ENCODE data around the gene EMX1. TPM values are rescaled to one million over a fixed set of nuclear protein-coding genes. Genes with fewer than 3 reads are reported as not detected.

Gene EMX1
- 29.5 TPM for polyA plus RNA-seq (2013, experiment 1 of 2)
- polyA plus RNA-seq (2013, experiment 2 of 2) = 28.8 TPM

DNA sequence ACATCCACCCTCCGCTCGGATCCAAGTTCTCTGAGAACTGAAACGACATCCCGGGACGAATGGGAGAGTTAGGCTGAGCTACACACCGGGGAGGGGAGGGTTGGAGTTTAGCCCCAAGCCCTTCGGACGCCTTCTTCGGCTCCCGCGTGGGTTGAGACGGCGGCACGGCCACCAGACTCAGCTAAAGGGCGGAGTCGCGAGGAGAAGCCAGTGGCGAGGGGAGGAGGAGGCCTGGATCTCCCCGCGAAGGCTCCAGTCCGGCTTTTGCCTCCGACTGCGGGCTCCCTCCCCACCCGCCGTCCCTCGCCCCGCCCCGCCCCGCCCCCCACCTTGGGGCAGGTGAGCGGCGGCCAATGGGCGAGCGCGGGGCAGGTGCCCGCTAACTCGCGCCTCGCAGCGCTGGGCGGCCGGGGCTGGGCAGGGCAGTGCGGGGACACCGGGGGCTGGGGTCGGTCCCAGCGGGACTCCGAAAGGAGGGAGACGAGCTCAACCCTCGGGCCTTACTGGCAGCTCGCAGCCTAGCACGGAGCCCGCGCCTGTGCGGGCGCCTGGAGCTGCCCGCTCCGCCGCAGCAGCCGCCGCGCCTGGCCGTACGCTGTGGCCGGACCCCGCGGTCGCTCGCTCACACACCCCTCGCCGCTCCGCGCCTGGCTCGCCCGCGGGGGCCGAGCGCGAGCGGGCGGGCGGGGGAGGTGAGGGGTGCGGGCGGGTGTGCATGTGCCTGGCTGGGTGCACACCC lies at the start of gene EMX1:
EMX1 (plus strand) TSS at position 382 of the 739 bp plus-strand sequence; CDS start at position 716, 334 bp downstream.
- Histone ChIP-seq H4K8ac (ENCODE audit: low read depth, low read length) (no peak within 1 kb of the TSS), H3K36me3 (replicated peaks in 1 of 2; ENCODE audit: control insufficient read depth in 2 of 2, insufficient read depth in 2 of 2, low read length in 2 of 2) (peaks cover 0 to 2% of the 10 kb centered on the region in 2 donors), H3K23ac (ENCODE audit: low read depth, low read length, poor library complexity) (peak within 1 kb of the TSS; percentile 59), H3K9me3 (replicated peaks in 1 of 2; ENCODE audit: control insufficient read depth in 2 of 2, insufficient read depth in 1 of 2, low read depth in 1 of 2, low read length in 2 of 2) (no peaks in the 10 kb centered on the region), H2AFZ (ENCODE audit: low read length) (peak within 1 kb of the TSS; percentile 87), H3K4ac (ENCODE audit: low read length) (peak within 1 kb of the TSS; percentile 66), H4K91ac (ENCODE audit: low read depth, low read length, poor library complexity) (peak within 1 kb of the TSS; percentile 90), H3K4me2 (ENCODE audit: insufficient read depth, low read length, poor library complexity, severe bottlenecking) (peak within 1 kb of the TSS; percentile 91), H2AK5ac (ENCODE audit: low read depth, low read length) (peak within 1 kb of the TSS; percentile 82), H3K27ac (replicated peaks; ENCODE audit: low read length) (no peak within 1 kb of the TSS), H2BK120ac (ENCODE audit: low read depth, low read length) (peak within 1 kb of the TSS; percentile 97), H3K4me1 (ENCODE audit: control insufficient read depth in 2 of 2, insufficient read depth in 1 of 2, low read depth in 1 of 2, low read length in 2 of 2) (peaks cover 8 to 28% of the 10 kb centered on the region in 2 donors), H2BK5ac (ENCODE audit: low read length) (peak within 1 kb of the TSS; percentile 90), H3K18ac (ENCODE audit: low read length) (peak within 1 kb of the TSS; percentile 86), H3K14ac (ENCODE audit: low read length) (peak within 1 kb of the TSS; percentile 49), H3K27me3 (ENCODE audit: control insufficient read depth in 3 of 3, insufficient read depth in 3 of 3, low read depth in 1 of 3, low read length in 3 of 3) (peaks cover 13 to 98% (median 83%) of the 10 kb centered on the region in 3 experiments), H2BK15ac (ENCODE audit: low read length) (peak within 1 kb of the TSS; percentile 95), H3K79me1 (ENCODE audit: low read depth, low read length) (peaks cover 3% of the 10 kb centered on the region), H3K4me3 (ENCODE audit: low read length in 2 of 2) (peak within 1 kb of the TSS in 1 of 2 donors; percentile 78), H2BK12ac (ENCODE audit: low read length) (peak within 1 kb of the TSS; percentile 42), H3K9ac (ENCODE audit: low read depth, low read length, poor library complexity) (peak within 1 kb of the TSS; percentile 94)
- WGBS, 2 donors (ENCODE audit: extremely low coverage in 2 of 2, insufficient read length in 2 of 2, insufficient replicate concordance in 1 of 2) = no CpG with 5 or more reads among the region's 82 CpGs
- peak; percentile 83 for DNase-seq (ENCODE audit: low spot score)

GRCh38 chr2:72871060-72871459 lies 46.3 kb upstream of the EMX1 start:
- H3K4me3 ChIP-seq (ENCODE audit: low read length in 2 of 2) = no peak overlapping the region
- no peak overlapping the region for H3K4ac ChIP-seq (ENCODE audit: low read length)
- H3K9me3 ChIP-seq (replicated peaks in 1 of 2; ENCODE audit: control insufficient read depth in 2 of 2, insufficient read depth in 1 of 2, low read depth in 1 of 2, low read length in 2 of 2) = no peaks in the 10 kb centered on the region
- H3K36me3 ChIP-seq (replicated peaks in 1 of 2; ENCODE audit: control insufficient read depth in 2 of 2, insufficient read depth in 2 of 2, low read length in 2 of 2) = no peaks in the 10 kb centered on the region
- H2BK12ac ChIP-seq (ENCODE audit: low read length) = no peak overlapping the region
- H3K27ac ChIP-seq (replicated peaks; ENCODE audit: low read length) = no peak overlapping the region
- H3K18ac ChIP-seq (ENCODE audit: low read length) = no peak overlapping the region
- H3K9ac ChIP-seq (ENCODE audit: low read depth, low read length, poor library complexity) = no peak overlapping the region
- no peak overlapping the region for H3K14ac ChIP-seq (ENCODE audit: low read length)
- no peak for DNase-seq (ENCODE audit: low spot score)
- no peaks in the 10 kb centered on the region for H3K79me1 ChIP-seq (ENCODE audit: low read depth, low read length)
- H2BK15ac ChIP-seq (ENCODE audit: low read length) = no peak overlapping the region
- no peak overlapping the region for H2AFZ ChIP-seq (ENCODE audit: low read length)
- H2AK5ac ChIP-seq (ENCODE audit: low read depth, low read length) = no peak overlapping the region
- H4K91ac ChIP-seq (ENCODE audit: low read depth, low read length, poor library complexity) = no peak overlapping the region
- H4K8ac ChIP-seq (ENCODE audit: low read depth, low read length) = no peak overlapping the region
- no peak overlapping the region for H2BK5ac ChIP-seq (ENCODE audit: low read length)
- no peak overlapping the region for H3K4me2 ChIP-seq (ENCODE audit: insufficient read depth, low read length, poor library complexity, severe bottlenecking)
- H2BK120ac ChIP-seq (ENCODE audit: low read depth, low read length) = no peak overlapping the region
- H3K4me1 ChIP-seq (ENCODE audit: control insufficient read depth in 2 of 2, insufficient read depth in 1 of 2, low read depth in 1 of 2, low read length in 2 of 2) = no peaks in the 10 kb centered on the region
- peaks cover 0 to 13% (median 0%) of the 10 kb centered on the region in 3 experiments for H3K27me3 ChIP-seq (ENCODE audit: control insufficient read depth in 3 of 3, insufficient read depth in 3 of 3, low read depth in 1 of 3, low read length in 3 of 3)
- H3K23ac ChIP-seq (ENCODE audit: low read depth, low read length, poor library complexity) = no peak overlapping the region
- WGBS, 2 donors (ENCODE audit: extremely low coverage in 2 of 2, insufficient read length in 2 of 2, insufficient replicate concordance in 1 of 2) = no CpG with 5 or more reads among the region's 1 CpG

GRCh38 chr2:72871880-72872279 lies 45.4 kb upstream of the EMX1 start:
- no peak overlapping the region for H3K18ac ChIP-seq (ENCODE audit: low read length)
- peaks cover 0 to 12% (median 0%) of the 10 kb centered on the region in 3 experiments for H3K27me3 ChIP-seq (ENCODE audit: control insufficient read depth in 3 of 3, insufficient read depth in 3 of 3, low read depth in 1 of 3, low read length in 3 of 3)
- no peak for DNase-seq (ENCODE audit: low spot score)
- no peaks in the 10 kb centered on the region for H3K4me1 ChIP-seq (ENCODE audit: control insufficient read depth in 2 of 2, insufficient read depth in 1 of 2, low read depth in 1 of 2, low read length in 2 of 2)
- no peak overlapping the region for H3K14ac ChIP-seq (ENCODE audit: low read length)
- H3K4me2 ChIP-seq (ENCODE audit: insufficient read depth, low read length, poor library complexity, severe bottlenecking) = no peak overlapping the region
- H2BK120ac ChIP-seq (ENCODE audit: low read depth, low read length) = no peak overlapping the region
- no peaks in the 10 kb centered on the region for H3K9me3 ChIP-seq (replicated peaks in 1 of 2; ENCODE audit: control insufficient read depth in 2 of 2, insufficient read depth in 1 of 2, low read depth in 1 of 2, low read length in 2 of 2)
- no peaks in the 10 kb centered on the region for H3K36me3 ChIP-seq (replicated peaks in 1 of 2; ENCODE audit: control insufficient read depth in 2 of 2, insufficient read depth in 2 of 2, low read length in 2 of 2)
- H2BK12ac ChIP-seq (ENCODE audit: low read length) = no peak overlapping the region
- H3K27ac ChIP-seq (replicated peaks; ENCODE audit: low read length) = no peak overlapping the region
- H4K91ac ChIP-seq (ENCODE audit: low read depth, low read length, poor library complexity) = no peak overlapping the region
- no peaks in the 10 kb centered on the region for H3K79me1 ChIP-seq (ENCODE audit: low read depth, low read length)
- H2BK5ac ChIP-seq (ENCODE audit: low read length) = no peak overlapping the region
- no peak overlapping the region for H3K4me3 ChIP-seq (ENCODE audit: low read length in 2 of 2)
- no peak overlapping the region for H4K8ac ChIP-seq (ENCODE audit: low read depth, low read length)
- H3K9ac ChIP-seq (ENCODE audit: low read depth, low read length, poor library complexity) = no peak overlapping the region
- no peak overlapping the region for H2AFZ ChIP-seq (ENCODE audit: low read length)
- H2AK5ac ChIP-seq (ENCODE audit: low read depth, low read length) = no peak overlapping the region
- H3K23ac ChIP-seq (ENCODE audit: low read depth, low read length, poor library complexity) = no peak overlapping the region
- no peak overlapping the region for H3K4ac ChIP-seq (ENCODE audit: low read length)
- H2BK15ac ChIP-seq (ENCODE audit: low read length) = no peak overlapping the region

GRCh38 chr2:72883356-72883962 lies 33.9 kb upstream of the EMX1 start:
- Histone ChIP-seq H2BK15ac (ENCODE audit: low read length) (no peak overlapping the region), H4K91ac (ENCODE audit: low read depth, low read length, poor library complexity) (no peak overlapping the region), H3K4ac (ENCODE audit: low read length) (no peak overlapping the region), H3K23ac (ENCODE audit: low read depth, low read length, poor library complexity) (no peak overlapping the region), H3K4me3 (ENCODE audit: low read length in 2 of 2) (no peak overlapping the region), H3K4me2 (ENCODE audit: insufficient read depth, low read length, poor library complexity, severe bottlenecking) (no peak overlapping the region), H3K9me3 (replicated peaks in 1 of 2; ENCODE audit: control insufficient read depth in 2 of 2, insufficient read depth in 1 of 2, low read depth in 1 of 2, low read length in 2 of 2) (no peaks in the 10 kb centered on the region), H3K14ac (ENCODE audit: low read length) (no peak overlapping the region), H2AFZ (ENCODE audit: low read length) (no peak overlapping the region), H2AK5ac (ENCODE audit: low read depth, low read length) (no peak overlapping the region), H3K79me1 (ENCODE audit: low read depth, low read length) (no peaks in the 10 kb centered on the region), H3K36me3 (replicated peaks in 1 of 2; ENCODE audit: control insufficient read depth in 2 of 2, insufficient read depth in 2 of 2, low read length in 2 of 2) (no peaks in the 10 kb centered on the region), H3K18ac (ENCODE audit: low read length) (no peak overlapping the region), H3K9ac (ENCODE audit: low read depth, low read length, poor library complexity) (no peak overlapping the region), H2BK12ac (ENCODE audit: low read length) (no peak overlapping the region), H2BK5ac (ENCODE audit: low read length) (no peak overlapping the region), H3K4me1 (ENCODE audit: control insufficient read depth in 2 of 2, insufficient read depth in 1 of 2, low read depth in 1 of 2, low read length in 2 of 2) (peaks cover 3 to 4% of the 10 kb centered on the region in 2 donors), H3K27me3 (ENCODE audit: control insufficient read depth in 3 of 3, insufficient read depth in 3 of 3, low read depth in 1 of 3, low read length in 3 of 3) (peaks cover 0 to 32% (median 16%) of the 10 kb centered on the region in 3 experiments), H4K8ac (ENCODE audit: low read depth, low read length) (no peak overlapping the region), H2BK120ac (ENCODE audit: low read depth, low read length) (no peak overlapping the region), H3K27ac (replicated peaks; ENCODE audit: low read length) (no peak overlapping the region)
- peak; percentile 61 for DNase-seq (ENCODE audit: low spot score)
- no CpG with 5 or more reads among the region's 4 CpGs for WGBS, 2 donors (ENCODE audit: extremely low coverage in 2 of 2, insufficient read length in 2 of 2, insufficient replicate concordance in 1 of 2)
